Glutamatergic neuron (in vitro differentiated cells): ENCODE measurements around the gene STX16. TPM values are rescaled to one million over a fixed set of nuclear protein-coding genes. Genes with fewer than 3 reads are reported as not detected.

Experiments used
- DNase-seq: peaks from one replicate; pipeline ENCODE4 v3.0.0; 2022
- H3K27ac Mint-ChIP-seq: one replicate; pipeline ENCODE4 v1.8.0; 2020; ENCODE audit warnings: mild to moderate bottlenecking, mixed read lengths, inconsistent platforms; ENCODE audit not compliant: unreplicated experiment
- H3K27me3 Mint-ChIP-seq: one replicate; pipeline ENCODE4 v1.8.0; 2020; ENCODE audit warnings: mild to moderate bottlenecking, moderate library complexity, mixed read lengths, inconsistent platforms; ENCODE audit not compliant: unreplicated experiment
- H3K36me3 Mint-ChIP-seq: one replicate; pipeline ENCODE4 v1.8.0; 2020; ENCODE audit warnings: mild to moderate bottlenecking, mixed read lengths, inconsistent platforms; ENCODE audit not compliant: unreplicated experiment
- H3K4me1 Mint-ChIP-seq: one replicate; pipeline ENCODE4 v1.8.0; 2020; ENCODE audit warnings: mild to moderate bottlenecking, low read depth, mixed read lengths, inconsistent platforms; ENCODE audit not compliant: unreplicated experiment
- H3K4me3 Mint-ChIP-seq: one replicate; pipeline ENCODE4 v1.8.0; 2020; ENCODE audit warnings: mild to moderate bottlenecking, mixed read lengths, inconsistent platforms; ENCODE audit not compliant: unreplicated experiment
- H3K9me3 Mint-ChIP-seq: one replicate; pipeline ENCODE4 v1.8.0; 2020; ENCODE audit warnings: mild to moderate bottlenecking, moderate library complexity, mixed read lengths, inconsistent platforms; ENCODE audit not compliant: unreplicated experiment
- CTCF ChIP-seq: fragments of 200-600 bp; sonication (generic); IDR thresholded peaks from one replicate; pipeline ENCODE4 v1.5.0; 2021; ENCODE audit not compliant: partially characterized antibody, unreplicated experiment
- total RNA-seq: library from RNA; stranded (reverse); fragmentation: NEBNext Ultra II Directional; extraction: Animal tissue kit (Norgen Biotek cat#: 25700); gene quantifications from one replicate; pipeline ENCODE4 v1.2.1, GENCODE V29; 2021; ENCODE audit not compliant: unreplicated experiment

Gene STX16
- total RNA-seq, 1 donor from 2014 or later: 71.2 TPM

- TF ChIP-seq CTCF: no peak
- Mint-ChIP-seq H3K4me1 (peaks cover 5% of the 10 kb centered on the region), H3K27me3 (peaks cover 8% of the 10 kb centered on the region), H3K9me3 (peaks cover 5% of the 10 kb centered on the region), H3K27ac (no peak overlapping the region), H3K36me3 (peaks cover 26% of the 10 kb centered on the region), H3K4me3 (no peak overlapping the region)
- DNase-seq: no peak
Measured at GRCh38 chr20:58618351-58619076, 32.6 kb upstream of the STX16 start.

- H3K4me3 Mint-ChIP-seq: no peak overlapping the region
- peak; percentile 42 for DNase-seq
- H3K4me1 Mint-ChIP-seq: peaks cover 5% of the 10 kb centered on the region
- TF ChIP-seq CTCF: no peak
- H3K27ac Mint-ChIP-seq: peak overlapping the region; percentile 33
- H3K9me3 Mint-ChIP-seq: peaks cover 5% of the 10 kb centered on the region
- H3K36me3 Mint-ChIP-seq: peaks cover 26% of the 10 kb centered on the region
- peaks cover 8% of the 10 kb centered on the region for H3K27me3 Mint-ChIP-seq
Measured at GRCh38 chr20:58619077-58619863, 31.8 kb upstream of the STX16 start.

DNA sequence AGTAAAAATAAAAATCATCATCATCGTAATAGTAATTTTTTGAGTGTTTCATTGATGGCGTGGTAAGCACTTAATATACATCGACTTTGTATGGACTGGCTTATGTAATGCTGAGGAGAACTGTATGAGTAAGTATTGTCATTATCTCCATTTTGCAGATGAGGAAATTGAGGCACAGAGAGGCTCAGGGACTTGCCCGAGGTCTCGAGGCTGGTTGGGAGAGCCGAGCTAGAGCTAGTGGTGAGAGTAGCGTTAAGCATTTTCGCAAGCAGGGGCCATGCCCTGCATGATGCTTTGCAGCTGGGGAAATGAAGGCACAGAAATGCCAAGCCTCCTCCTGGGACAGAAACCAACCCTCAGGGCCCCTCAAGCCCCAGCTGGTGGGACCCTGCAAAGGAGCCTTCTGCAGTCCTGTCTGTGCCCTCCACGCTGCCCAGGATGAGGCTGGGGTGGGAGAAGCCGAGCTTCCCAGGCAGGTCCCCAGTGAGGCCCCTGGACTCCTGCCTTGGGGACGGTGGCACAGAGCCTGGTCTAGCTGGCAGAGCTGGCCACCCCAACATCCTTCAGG, 31.1 kb upstream of the STX16 start:
- TF ChIP-seq CTCF: no peak
- Mint-ChIP-seq H3K27me3 (peaks cover 8% of the 10 kb centered on the region), H3K27ac (no peak overlapping the region), H3K9me3 (peaks cover 5% of the 10 kb centered on the region), H3K4me3 (no peak overlapping the region), H3K36me3 (peaks cover 26% of the 10 kb centered on the region), H3K4me1 (peaks cover 5% of the 10 kb centered on the region)
- DNase-seq: no peak

GRCh38 chr20:58621906-58622548, 29.1 kb upstream of the STX16 start:
- Mint-ChIP-seq H3K4me1 (peaks cover 5% of the 10 kb centered on the region), H3K36me3 (peaks cover 19% of the 10 kb centered on the region), H3K4me3 (no peak overlapping the region), H3K27ac (no peak overlapping the region), H3K27me3 (peaks cover 6% of the 10 kb centered on the region), H3K9me3 (peaks cover 5% of the 10 kb centered on the region)
- DNase-seq: no peak
- TF ChIP-seq CTCF: no peak
